Activated CD4-positive, alpha-beta T cell treated with anti-CD3 and anti-CD28 coated beads for 48 hours (primary cell): ENCODE data around the gene MRPS14.
"Not testable (repeated sequence)": the region's sequence is repeated elsewhere in the genome, so short reads cannot be mapped to it uniquely, and the experiment has no call there.

Source experiments
- DNase-seq: peaks from one replicate; pipeline ENCODE4 v3.0.0-alpha.2; 2020

Gene MRPS14

GRCh38 chr1:175023043-175023921 lies at the start of gene MRPS14:
MRPS14 (minus strand) TSS chr1:175023425; CDS start chr1:175023408, 17 bp downstream.
- DNase-seq = peak; percentile 99

GRCh38 chr1:175072099-175072951 lies 49.1 kb upstream of the MRPS14 start:
- DNase-seq = peak; percentile 56

GRCh38 chr1:175071276-175071943 lies 48.2 kb upstream of the MRPS14 start:
- DNase-seq = no peak

- no peak for DNase-seq
Observed at GRCh38 chr1:175070818-175071217, 47.6 kb upstream of the MRPS14 start.

- no peak for DNase-seq
Observed at GRCh38 chr1:175067362-175068106, 44.3 kb upstream of the MRPS14 start, which contains the start of gene TNN. TNN (plus strand) TSS chr1:175067833; CDS start chr1:175077419, 9,586 bp downstream.

- no peak for DNase-seq
Observed at GRCh38 chr1:175062858-175063257, 39.6 kb upstream of the MRPS14 start.

- no peak for DNase-seq
Observed at GRCh38 chr1:175062339-175062738, 39.1 kb upstream of the MRPS14 start.

GRCh38 chr1:175054736-175055135 lies 31.5 kb upstream of the MRPS14 start:
- no peak for DNase-seq

- no peak for DNase-seq
Observed at GRCh38 chr1:175050992-175051391, 27.8 kb upstream of the MRPS14 start.

GRCh38 chr1:175045519-175045918 lies 22.3 kb upstream of the MRPS14 start:
- no peak for DNase-seq

GRCh38 chr1:175045097-175045496 lies 21.9 kb upstream of the MRPS14 start:
- no peak for DNase-seq

GRCh38 chr1:175044591-175044990 lies 21.4 kb upstream of the MRPS14 start:
- DNase-seq = not testable (repeated sequence)

- DNase-seq = no peak
Observed at GRCh38 chr1:175043824-175044223, 20.6 kb upstream of the MRPS14 start.

- no peak for DNase-seq
Observed at GRCh38 chr1:175042650-175043049, 19.4 kb upstream of the MRPS14 start.

GRCh38 chr1:175040324-175040879 lies 17.2 kb upstream of the MRPS14 start:
- no peak for DNase-seq

GRCh38 chr1:175037416-175037815 lies 14.2 kb upstream of the MRPS14 start:
- DNase-seq = no peak

GRCh38 chr1:175036476-175036875 lies 13.3 kb upstream of the MRPS14 start:
- no peak for DNase-seq

GRCh38 chr1:175035865-175036264 lies 12.6 kb upstream of the MRPS14 start:
- no peak for DNase-seq

GRCh38 chr1:175034775-175035174 lies 11.6 kb upstream of the MRPS14 start:
- no peak for DNase-seq

GRCh38 chr1:175033953-175034352 lies 10.7 kb upstream of the MRPS14 start:
- DNase-seq = no peak

- DNase-seq = no peak
Observed at GRCh38 chr1:175024773-175025172, 1.5 kb upstream of the MRPS14 start.

GRCh38 chr1:175023922-175024242 lies 657 bp upstream of the MRPS14 start:
- DNase-seq = not testable (repeated sequence)
